HG03571 (cell line): ENCODE results near the gene ADK.
"Not testable (repeated sequence)": the region's sequence is repeated elsewhere in the genome, so short reads cannot be mapped to it uniquely, and the experiment has no call there.

ENCODE experiments used
- ATAC-seq: cut with Tn5 transposase; IDR thresholded peaks from one replicate; pipeline ENCODE4 v1.9.1; 2021; ENCODE audit not compliant: unreplicated experiment

ADK gene

DNA sequence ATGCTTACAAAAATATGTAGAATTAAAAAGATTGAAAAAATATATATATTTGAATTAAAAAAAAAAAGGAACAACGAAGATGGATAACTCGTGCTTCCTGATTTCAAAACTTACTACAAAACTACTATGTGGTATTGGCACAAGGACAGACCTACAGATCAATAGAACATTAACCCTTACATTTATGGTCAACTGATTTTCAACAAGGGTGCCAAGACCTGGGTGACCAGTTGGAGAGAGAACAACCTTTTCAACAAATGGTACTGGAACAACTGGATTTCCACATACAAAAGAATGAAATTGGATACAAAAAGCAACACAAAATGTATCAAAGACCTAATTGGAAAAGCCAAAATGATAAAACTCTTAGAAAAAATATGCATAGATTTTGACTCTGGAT is 10.5 kb upstream of the ADK start:
- no peak for ATAC-seq

DNA sequence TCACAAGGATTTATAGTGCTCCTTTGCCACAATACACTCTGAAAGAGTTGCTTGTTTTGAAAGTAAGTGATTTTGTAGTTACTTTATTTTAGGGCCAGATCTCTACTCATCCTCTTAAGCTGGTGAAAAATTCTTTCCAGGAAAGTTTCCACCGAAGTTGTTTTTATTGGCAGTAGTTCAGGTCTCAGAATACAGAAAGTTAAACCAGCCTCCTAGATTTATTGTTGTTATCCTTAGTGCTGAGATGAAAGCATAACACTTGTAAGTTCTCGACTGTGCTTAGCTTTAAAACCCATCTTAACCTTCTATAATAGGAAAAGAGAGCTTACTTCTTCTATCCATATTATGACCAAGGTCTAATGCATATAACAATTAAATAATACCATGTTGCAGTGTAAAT is 5.9 kb upstream of the ADK start:
- ATAC-seq: no peak

GRCh38 chr10:74146980-74147379 is 4.0 kb upstream of the ADK start:
- not testable (repeated sequence) for ATAC-seq

- peak; percentile 42 for ATAC-seq
These were observed 624 bp upstream of the ADK start, which contains the start of gene AP3M1 for GRCh38 chr10:74150204-74150989. AP3M1 (minus strand) TSS chr10:74150828; CDS start chr10:74138379, 12,449 bp downstream.

- no peak for ATAC-seq
These were observed 1.1 kb downstream of the ADK start for GRCh38 chr10:74151879-74152722.

- no peak for ATAC-seq
These were observed 2.1 kb downstream of the ADK start for GRCh38 chr10:74153123-74153522.

GRCh38 chr10:74153676-74154075 is 2.7 kb downstream of the ADK start:
- no peak for ATAC-seq

DNA sequence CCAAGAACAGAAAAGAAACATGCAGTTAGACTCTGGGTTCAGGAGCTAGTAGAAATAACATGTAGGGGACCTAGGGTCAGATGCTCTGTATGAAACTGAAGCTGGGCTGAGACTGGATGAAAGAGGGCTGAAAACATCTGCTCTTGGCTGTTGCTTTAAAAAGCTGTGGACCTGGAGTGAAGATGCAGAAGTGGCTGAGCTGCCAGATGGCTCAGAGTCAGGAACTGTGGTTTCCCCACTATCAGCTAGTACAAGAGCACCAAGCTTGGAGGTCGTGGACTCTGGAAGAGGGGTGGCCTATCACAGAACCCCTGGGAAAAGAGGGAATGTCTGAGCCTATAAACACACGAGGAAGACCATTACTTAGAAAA is 5.9 kb downstream of the ADK start:
- ATAC-seq: no peak

DNA sequence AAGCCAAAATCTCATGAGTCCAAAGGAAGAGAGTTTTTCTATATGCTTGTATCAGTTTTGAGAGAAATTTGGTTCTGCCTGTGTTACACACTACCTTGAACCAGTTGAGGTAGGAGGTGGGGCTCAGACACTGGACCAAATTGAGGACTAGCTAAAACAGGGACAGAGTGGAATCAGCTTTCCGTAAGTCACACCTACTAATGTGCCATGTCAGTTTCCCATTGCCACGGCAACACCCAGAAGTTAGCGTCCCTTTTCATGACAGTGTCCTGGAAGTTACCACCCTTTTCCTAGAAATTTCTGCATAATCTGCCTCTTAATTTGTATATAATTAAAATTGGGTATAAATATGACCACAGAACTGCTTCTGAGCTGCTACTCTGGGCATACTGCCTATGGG is 9.0 kb downstream of the ADK start:
- ATAC-seq: no peak

DNA sequence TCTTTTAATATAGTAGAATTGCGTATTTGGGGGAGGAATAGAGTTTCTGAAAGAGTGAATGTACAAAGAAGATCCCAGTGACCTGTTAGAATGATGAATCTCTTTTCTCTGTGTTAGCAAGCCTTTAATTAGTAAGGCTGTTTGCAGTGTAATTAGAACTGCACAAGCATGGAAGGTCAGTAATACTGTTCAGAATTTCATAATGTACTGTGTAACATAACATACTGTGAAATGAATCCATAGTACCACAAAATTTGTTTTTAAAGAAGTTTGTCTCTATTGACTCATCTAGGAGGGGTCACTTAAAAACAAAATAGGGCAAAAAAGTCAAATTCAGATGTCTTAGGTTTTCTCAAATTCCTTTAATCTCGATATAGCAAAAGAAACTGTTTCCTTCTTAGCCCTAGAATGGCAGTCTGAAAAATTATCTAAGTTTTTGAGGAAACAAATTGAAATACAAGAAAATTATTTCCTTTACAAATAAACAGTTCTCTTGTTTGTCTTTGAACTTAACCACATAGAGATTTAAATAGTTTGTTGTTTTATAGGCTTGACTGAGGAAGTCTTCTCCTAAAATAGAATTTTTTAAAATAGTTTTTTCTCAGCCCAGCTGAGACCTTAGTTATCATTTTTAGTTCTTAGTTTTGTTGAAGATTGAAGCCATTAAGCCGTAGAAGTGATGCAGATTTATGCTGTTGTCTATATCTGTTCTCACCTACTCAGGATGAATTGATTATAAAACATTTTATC is 12.5 kb downstream of the ADK start:
- no peak for ATAC-seq

DNA sequence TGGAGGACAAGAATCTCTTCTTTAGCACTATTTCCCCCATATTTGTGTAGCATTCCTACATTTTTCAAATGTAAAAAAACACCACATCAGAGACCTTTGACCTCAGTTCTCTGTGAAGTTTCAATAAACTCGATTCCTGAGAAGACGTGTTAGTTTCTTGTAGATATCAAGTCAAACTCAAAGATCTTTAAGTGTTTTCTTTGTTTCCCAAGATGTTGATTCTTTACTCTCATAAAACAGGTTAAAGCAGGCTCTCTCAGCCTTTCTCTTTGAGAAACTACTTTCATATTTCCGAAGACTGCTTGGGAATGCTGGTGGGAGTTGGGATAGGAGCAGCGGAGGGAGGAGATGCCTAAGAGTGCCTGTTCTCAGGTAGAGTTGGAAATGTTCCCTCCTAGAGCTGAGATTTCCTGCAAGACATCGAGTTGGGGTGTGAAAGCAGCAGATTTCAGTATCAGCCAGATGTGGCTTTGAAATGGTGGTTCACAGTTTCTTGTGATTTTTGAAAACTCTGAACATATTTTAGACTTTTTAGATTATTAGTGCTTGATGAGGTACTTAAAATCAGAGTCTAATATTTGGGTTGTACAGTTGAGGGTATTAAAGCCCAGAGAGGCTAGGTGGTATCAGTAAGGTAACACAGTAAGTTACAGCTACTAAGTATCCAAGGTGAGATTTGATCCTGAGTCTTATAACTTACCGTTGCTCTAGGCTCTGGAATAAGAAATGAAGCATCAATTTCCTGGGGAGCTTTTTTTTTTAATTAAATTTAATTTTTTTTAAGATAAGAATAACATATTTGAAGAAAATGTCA is 13.9 kb downstream of the ADK start:
- ATAC-seq: no peak

DNA sequence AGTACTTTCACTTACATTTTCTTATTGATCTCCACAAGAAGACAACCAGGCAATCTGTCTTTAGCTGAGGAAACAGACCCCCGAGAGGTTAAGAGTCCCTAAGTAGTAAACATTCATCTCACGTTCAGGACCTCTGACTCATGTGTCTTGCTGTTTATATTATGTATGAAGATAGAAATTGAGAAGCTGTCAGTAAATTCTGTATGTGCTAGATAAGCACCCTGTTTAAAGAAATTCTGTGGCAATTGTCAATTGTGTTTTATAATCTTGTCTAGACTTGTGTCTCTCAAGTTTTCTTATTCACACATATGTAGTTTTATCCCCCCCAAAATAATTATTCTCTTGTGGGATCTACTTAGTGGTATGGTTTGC is 14.5 kb downstream of the ADK start:
- ATAC-seq: no peak

DNA sequence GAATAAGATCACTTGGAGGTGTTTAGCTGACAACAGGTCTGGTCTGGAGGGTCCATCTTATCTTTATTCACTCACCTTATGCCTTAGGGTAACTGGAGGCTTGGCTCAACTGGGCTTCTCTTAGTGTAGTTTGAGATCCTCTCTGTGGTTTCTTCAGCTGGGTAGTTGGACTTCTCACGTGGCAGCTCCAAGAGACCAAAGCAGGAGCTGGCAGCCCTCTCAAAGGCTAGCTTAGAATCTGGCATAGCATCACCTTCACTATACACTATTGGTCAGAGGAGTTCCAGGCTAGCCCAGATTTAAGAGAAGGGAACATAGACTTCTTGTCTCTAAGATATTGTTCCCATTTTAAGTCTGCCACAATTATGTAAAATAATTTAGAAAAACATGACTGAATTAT is 16.4 kb downstream of the ADK start:
- no peak for ATAC-seq

- ATAC-seq: no peak
These were observed 20.6 kb downstream of the ADK start for GRCh38 chr10:74171625-74172024.

- ATAC-seq: no peak
These were observed 23.5 kb downstream of the ADK start for GRCh38 chr10:74174521-74174920.

DNA sequence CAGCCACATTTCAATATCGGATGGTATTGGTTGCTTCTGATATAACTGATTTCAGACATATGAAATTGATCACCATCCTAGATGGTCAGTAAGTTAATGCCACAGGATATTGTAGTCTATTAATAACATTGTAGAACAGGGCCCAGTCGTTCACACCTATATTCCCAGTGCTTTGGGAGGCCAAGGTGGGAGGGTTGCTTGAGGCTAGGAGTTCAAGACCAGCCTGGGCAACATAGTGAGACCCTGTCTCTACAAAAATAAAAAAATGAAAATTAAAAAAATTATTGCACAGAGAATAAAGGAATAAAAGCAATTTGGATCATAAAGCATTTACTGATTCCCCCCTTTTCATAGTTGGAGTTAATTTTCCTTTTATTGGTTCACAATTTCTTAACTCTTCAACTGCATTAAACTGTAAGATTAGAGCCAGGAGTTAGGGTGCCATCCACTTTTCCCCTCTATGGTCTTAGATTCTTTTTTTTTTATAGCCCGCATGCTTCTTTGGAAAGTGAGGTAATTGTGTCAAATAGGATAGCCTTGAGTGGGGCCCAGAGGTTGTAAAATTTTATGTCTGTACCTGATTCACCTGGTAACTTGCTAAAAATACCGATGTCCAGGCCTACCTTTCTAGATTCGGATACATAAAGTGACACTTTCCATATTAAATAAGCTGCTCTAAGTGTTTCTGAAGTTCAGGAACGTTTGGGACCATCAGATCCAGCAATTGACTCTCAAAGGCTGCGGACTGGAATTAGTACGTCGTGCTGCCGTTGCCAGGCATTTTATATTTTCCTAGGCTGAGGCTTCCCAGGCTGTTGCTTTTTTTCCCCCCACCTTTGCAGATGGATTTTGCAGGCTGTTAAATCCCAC is 24.7 kb downstream of the ADK start:
- ATAC-seq: no peak

DNA sequence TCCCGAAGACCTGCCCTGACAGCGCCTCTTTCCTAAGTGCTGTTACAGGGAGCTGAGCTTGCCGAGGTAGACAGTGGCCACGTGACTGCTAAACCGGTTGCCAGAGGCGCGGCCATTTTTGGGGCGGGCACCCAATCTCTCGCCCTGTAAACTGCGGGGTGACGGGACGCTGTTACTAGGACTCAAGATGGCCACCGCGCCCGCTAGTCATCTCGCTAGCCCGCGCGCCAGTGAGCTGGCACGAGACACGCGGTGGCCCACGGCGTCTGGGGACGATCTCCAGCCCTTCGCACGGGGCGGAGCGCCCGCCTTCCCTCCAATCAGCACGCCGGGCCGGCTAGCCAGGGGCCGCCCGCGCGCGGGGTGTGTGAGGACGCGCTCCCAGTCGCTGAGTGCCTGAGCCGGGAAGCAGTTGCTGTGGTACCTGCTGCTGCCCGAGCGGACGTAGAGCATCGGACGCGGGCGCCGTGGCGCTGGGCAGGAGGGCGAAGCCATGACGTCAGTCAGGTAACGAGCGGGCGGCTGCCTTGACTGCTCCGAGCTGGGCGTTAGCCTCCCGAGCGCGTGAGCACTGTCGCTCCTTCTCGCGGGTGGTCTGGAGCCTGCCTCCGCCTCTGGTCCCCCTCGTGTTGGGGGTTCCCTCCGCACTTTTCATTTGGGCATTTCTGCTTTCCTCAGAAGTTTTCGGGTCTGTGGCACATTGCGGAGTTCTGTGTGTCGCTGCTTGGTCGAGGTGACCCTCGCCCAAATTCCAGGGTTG is 25.5 kb downstream of the ADK start:
- ATAC-seq: peak; percentile 92

DNA sequence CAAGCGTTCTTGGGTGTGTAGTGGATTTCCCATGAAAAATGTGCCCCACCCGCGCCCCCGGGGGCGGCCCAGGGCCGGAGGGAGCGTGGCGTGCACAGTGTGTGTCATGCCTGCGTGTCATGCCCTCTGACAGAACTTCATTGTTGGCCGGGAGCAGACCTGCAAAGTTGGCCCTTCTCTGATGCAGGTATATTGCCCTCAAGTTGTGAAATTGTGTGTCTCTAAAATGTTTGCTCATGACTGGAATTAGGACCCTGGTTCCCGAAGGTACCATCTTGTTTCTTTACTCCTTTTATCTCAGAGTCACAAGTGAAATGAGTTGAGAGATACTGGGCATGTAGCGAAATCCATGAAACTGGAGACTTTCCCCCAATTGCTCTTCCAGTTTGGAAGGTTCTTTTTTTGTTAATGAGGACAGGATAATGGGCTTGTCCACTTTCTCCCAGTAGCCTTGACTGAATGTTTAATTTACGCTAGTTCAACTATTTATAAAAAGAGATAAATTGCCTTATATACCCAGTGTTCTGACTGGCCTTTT is 26.2 kb downstream of the ADK start:
- ATAC-seq: peak; percentile 4
